Hypothalamus (tissue), 51 donors: ENCODE data around the gene NKX3-2.

Experiments used
- DNase-seq, 51 donors: peaks; one replicate each; lab custom pipeline; 2025; lab: John Stamatoyannopoulos, UW

Gene NKX3-2

GRCh38 chr4:13515268-13515667 is 29.0 kb downstream of the NKX3-2 start:
- DNase-seq: no peak

GRCh38 chr4:13514722-13515121 is 29.6 kb downstream of the NKX3-2 start:
- no peak for DNase-seq

- no peak for DNase-seq
Observed at GRCh38 chr4:13511101-13511500, 33.2 kb downstream of the NKX3-2 start.

- DNase-seq: no peak
Observed at GRCh38 chr4:13509442-13509841, 34.9 kb downstream of the NKX3-2 start.

GRCh38 chr4:13504374-13504773 is 39.9 kb downstream of the NKX3-2 start:
- no peak for DNase-seq

- no peak for DNase-seq
Observed at GRCh38 chr4:13498469-13498868, 45.8 kb downstream of the NKX3-2 start.

- DNase-seq: no peak
Observed at GRCh38 chr4:13496605-13497004, 47.7 kb downstream of the NKX3-2 start.

- DNase-seq: no peak
Observed at GRCh38 chr4:13495753-13496152, 48.6 kb downstream of the NKX3-2 start.

- DNase-seq: no peak
Observed at GRCh38 chr4:13493793-13494192, 50.5 kb downstream of the NKX3-2 start.

GRCh38 chr4:13492747-13493146 is 51.6 kb downstream of the NKX3-2 start:
- DNase-seq: no peak
